GM19099 (cell line): ENCODE results near the gene NOTO.

Source experiments
- POLR2A ChIP-seq: IDR thresholded peaks from 3 replicates; pipeline ENCODE4 v1.6.1; 2011; ENCODE audit warnings: low read depth; ENCODE audit not compliant: insufficient read length; ENCODE audit errors: extremely low read depth

NOTO gene

GRCh38 chr2:73258913-73259215 is 56.5 kb downstream of the NOTO start:
- no peak for TF ChIP-seq POLR2A

- no peak for TF ChIP-seq POLR2A
These were observed 56.9 kb downstream of the NOTO start for GRCh38 chr2:73259276-73259675.

- no peak for TF ChIP-seq POLR2A
These were observed 57.4 kb downstream of the NOTO start for GRCh38 chr2:73259704-73260337.

GRCh38 chr2:73260338-73260984 is 58.1 kb downstream of the NOTO start:
- TF ChIP-seq POLR2A: no peak
